Measurements from ENCODE around the gene ANKRD35.

The ANKRD35 gene

DNA sequence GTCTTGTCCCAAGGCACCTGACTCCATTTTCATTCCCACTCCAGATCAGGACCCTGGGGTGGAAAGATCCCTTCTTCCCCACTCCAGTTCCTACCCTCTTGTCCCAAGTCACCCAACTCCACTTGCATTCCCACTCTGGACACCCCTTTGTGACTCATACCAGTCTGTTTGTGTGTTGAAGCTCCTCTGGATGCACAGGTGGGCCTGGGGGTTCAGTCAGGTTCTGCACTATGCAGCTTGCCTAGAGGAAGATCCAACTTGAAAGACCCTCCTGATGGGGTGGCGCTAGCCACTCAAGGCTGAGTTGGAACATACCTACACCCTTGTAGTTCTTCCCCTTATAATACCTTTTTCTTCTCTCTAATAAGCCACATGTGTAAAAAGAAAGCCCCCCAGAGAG is 9.8 kb upstream of the ANKRD35 start:
- no peak for DNase-seq

DNA sequence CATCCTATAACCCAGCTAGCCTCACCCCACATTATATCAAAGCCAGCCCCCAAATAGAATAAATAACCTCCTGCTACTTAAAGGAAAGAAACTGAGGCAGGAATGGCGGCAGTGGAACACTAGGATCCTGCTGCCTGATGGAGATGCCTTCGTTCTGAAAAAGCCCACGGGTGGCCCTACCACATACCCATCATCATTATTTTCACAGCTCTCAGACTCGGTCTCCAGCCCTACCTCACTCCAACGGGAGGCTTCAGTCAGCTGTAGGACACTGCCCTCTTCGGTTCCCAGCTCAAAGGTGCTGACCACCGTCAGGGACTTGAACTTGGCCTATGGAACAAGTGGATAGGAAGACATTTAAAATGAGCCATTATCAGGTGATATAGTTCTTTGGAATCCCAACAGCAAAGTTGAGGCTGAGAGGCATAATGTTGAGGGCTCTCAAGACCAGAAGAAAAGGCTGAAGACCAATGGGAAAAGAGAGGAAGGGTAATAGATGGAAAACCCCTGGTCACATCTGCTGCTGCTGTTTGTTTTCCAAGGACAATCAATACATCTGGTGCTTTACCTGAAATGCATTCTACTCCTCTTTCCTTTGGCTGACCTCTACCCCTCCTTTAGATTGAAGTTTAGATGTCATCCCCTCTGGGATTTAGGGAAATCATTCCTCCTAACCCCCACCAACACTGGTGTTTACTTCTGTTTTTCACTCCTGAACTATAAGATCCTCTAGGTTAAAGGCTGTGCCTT is 7.8 kb upstream of the ANKRD35 start:
- no peak for DNase-seq

DNA sequence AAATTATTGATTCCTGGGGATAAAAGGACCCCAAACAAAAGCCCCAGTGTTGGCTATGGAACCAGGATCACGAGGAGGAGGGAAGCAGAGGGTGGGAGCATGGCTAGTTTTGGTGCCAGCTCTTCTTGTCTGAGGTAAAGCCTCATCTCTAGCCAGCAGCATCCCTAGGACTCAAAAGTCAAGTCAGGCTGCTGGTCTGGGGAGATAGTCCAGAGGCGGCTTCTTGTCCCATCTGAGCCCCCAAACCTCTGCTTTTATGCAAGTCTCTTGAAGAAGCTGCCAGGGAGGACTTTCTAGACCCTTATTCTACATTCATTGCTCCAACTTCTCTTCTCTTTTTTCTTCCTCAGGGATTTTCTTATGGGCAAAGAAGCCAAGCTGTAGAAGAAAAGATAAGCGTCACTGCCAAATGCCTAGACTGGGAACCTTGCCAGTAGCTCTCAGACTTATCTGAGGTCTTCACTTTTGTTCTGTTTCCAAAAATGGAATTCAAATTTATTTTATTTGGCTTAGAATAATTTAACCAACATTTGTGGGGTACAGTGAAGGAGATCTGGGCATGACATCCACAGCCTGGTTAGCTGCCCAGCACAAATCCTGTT is 6.9 kb upstream of the ANKRD35 start:
- peak; percentile 90 for DNase-seq

DNA sequence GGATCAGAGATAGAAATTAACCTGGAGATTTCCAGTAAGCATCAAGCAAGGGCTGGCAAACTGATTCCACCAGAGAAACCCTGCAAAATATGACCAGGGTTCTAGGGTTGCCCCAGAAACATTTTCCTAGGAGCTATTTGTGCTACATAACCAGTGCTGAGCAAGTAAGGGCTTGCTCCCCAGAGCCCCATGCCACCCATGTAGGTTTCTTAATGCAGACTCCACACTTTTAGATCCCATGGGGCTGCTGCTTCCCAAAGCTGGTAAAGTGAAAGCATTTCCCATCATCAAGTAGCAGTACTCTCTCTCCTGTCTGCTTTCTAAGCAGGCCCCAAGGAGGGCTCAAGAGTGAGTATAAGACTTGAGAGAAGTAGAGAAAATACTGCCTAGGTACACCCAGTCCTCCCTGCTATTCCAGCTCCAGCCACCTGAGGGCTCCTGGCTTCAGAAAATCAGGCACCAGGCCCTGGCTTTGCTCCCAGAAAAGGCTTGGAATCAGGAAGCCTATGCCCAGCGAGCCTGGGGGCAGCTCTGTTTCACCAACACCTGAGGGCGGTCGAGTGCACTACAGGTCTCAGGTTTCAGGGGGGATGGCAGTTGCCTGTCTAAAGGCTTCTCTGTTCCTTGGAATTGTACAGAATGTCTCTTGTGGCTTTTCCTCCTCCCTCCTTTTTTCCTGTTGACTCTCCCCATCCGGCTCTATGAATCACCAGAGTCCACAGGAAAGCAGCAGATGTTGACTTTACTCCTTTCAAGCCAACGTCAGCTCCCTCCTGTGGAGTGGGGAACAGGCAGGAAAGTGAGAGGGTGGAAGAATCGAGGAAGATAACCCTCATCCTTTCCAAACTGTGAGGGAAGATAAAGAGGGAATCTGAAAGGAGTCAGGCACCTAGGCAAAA is 6.2 kb upstream of the ANKRD35 start:
- DNase-seq: peak; percentile 82

DNA sequence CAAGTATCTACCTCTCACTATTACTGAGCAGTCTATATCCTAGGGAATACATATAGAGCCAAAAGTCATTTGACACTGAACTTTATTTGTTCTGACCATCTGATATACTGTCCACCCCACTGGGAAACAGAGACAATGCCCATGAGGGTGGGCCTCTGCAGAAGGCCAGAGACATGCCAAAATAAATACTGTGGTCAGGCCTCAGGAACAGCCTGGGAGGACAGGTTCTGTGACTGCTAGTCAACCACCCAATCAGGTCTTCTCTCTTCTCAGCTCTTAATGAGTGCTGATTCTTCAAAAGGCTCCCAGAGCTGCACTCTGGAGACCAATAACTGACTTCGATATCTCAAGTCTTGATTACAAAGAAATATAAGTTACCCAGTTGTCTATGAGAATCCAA is 5.5 kb upstream of the ANKRD35 start:
- no peak for DNase-seq

DNA sequence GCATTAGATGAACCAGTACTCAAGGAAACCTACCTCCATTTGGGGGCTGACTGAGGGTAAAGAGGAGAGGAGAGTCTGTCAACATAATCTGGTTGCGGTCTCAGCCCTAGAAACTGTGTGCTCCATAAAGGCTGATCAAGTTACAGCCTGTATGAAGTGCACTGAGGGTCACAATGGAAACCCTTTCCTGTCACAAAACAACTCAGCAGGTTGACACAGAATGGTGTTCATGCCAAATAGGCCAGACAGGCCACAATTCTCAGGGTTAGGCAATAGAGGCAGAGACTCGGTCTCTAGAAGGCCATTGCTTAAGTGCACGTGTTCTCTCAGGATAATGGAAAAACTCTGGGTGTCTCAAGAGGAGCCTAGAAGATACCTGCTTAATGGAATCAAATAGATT is 4.1 kb upstream of the ANKRD35 start:
- no peak for DNase-seq

DNA sequence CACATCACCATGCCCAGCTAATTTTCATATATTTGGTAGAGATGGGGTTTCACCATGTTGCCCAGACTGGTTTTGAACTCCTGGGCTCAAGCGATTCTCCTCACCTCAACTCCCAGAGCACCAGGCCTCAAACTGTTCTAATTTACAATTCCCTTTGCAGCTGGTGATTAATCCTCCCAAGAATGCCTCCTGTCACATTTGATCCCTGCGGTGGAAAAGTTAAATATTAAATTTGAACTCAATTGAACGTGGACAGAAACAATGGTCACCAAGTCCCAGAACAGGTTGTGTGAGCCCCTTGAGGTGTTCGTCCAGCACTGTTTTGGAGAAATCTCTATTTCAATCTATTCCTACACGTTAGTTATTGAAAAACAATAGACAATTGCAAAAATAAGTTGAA is 2.0 kb upstream of the ANKRD35 start:
- DNase-seq: no peak

DNA sequence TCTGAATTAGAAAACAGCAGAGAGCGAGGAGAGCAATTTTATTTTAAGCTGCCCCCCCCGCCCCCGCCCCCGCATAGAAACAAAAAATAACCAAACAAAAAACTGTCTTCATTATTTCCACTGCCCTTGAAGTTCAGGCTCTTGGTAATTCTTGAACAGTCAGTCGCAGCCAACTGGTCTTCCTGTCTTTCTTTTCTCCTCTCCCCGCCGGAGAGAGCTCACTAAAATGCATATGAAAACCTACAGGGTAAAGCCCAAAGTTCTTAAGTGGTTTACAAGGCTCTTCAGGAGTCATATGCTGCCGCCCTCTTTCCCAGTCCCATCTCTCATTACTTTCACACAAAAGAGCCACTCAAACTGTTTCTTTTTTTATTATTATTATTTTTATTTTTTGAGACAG is 1.1 kb upstream of the ANKRD35 start:
- DNase-seq: no peak

DNA sequence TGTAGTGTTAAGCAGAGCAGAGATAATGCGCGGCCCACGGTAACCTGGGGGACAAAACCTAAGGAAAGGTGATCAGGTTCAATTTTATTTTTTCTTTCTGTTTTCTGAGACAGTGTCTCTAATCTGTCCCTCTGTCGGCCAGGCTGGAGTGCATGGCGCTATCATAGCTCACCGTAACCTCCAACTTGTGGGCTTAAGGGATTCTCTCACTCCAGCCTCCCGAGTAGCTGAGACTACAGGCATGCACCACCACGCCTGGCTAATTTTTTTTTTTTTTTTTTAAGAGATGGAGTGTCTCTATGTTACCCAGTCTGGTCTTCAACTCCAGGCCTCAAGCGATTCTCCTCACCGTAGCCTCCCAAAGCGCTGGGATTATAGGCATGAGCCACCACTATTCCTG is 724 bp upstream of the ANKRD35 start:
- peak; percentile 17 for DNase-seq

DNA sequence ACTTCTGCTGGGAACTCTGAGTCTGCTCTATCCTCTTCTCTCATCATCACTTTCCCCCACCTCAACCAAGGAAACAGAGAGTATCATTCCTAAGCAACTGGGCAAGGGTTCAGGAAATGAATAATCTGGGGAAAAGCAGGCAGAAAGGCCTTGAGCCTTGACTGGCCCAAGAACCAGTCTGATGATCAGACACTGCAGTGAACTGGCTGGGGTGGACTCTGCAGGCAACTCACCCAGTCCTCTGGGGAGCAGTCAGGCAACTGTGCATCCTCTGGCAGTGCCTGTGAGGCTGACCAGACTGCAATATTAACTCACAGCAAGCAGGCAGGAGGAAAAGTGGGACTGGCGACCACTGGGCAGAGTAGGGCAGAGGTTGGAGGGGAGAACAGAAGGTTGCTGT is 991 bp downstream of the ANKRD35 start:
- no peak for DNase-seq

DNA sequence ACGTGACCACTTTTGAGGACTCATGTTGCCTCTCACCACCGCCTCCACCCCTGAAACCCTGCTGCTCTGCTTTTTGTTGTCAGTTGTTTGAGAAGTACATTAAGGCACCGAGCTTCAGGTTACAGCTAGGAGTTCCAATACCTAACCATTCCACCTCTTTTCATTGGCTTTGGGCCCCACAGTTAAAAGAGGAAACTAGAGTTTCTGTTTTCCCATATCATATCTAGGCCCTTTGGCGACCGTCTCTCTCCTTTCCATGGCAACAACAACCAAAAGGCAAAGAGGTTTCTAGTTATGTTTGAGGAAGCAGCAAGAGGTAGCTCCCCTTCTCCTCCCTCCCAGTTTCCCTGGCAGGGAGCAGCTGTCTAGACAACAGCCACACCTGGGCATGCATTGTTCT is 5.9 kb downstream of the ANKRD35 start:
- peak; percentile 16 for DNase-seq

DNA sequence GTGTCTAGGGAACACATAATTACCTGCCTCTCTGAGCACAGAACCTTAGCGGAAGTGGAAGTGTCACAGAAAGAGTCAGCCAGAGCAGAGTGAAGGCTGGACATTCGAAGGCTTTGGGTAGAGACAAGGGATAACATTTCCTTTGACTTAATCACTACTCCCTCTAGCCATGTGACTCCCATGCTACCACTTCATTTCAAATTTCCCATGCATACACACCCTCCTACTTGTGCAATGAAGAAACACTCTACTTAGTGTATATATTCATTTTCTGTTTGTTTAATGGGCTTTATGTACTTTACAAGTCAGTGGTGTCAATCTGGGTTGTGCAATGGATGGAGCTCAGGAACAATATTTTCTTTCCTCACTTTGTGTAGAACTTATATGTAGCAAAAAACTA is 6.9 kb downstream of the ANKRD35 start:
- DNase-seq: no peak

DNA sequence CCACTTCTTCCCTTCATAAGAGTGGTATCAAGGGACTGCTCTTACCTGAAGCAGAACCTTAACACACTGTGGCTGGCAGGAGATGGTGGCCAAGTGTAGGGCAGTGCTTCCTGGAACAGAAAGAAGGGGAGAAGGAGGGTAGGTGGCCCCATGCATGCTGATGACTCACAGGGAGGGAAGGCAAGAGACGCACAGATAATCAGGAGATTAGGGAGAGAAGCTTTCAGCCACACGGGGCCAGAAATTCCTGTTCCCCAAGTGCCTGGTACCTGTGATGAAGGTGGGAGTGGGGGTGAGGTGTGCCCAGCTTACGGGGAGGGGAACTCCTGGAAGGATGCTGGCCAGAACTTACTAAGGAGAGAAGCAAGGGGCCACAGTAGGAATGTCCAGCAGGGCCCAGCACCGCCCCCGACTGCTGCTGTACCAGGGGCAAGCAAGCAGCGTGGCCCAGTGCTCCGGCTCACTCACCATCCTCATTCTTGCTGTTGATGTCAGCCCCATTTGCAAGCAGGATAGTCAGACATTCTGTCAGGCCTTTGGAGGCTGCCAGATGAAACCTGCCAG is 7.7 kb downstream of the ANKRD35 start:
- DNase-seq: no peak

DNA sequence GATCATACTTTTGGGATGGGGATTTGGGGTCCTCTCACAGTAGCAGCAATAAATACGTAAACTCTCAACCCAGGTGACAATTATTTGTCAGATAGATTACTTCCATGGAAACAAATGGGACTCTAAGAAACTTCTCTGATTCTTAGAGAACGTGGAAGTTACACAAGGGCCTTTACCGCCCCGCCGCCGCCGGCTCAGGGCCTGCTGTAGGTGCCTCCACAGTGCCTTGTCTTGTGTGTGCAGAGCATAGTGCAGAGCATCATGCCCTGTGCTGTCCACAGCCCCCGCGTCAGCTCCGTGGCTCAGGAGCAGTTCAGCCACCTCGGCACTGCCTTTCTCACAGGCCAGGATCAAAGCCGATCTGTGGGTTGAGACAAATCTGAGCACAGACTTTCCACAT is 11.0 kb downstream of the ANKRD35 start:
- no peak for DNase-seq

DNA sequence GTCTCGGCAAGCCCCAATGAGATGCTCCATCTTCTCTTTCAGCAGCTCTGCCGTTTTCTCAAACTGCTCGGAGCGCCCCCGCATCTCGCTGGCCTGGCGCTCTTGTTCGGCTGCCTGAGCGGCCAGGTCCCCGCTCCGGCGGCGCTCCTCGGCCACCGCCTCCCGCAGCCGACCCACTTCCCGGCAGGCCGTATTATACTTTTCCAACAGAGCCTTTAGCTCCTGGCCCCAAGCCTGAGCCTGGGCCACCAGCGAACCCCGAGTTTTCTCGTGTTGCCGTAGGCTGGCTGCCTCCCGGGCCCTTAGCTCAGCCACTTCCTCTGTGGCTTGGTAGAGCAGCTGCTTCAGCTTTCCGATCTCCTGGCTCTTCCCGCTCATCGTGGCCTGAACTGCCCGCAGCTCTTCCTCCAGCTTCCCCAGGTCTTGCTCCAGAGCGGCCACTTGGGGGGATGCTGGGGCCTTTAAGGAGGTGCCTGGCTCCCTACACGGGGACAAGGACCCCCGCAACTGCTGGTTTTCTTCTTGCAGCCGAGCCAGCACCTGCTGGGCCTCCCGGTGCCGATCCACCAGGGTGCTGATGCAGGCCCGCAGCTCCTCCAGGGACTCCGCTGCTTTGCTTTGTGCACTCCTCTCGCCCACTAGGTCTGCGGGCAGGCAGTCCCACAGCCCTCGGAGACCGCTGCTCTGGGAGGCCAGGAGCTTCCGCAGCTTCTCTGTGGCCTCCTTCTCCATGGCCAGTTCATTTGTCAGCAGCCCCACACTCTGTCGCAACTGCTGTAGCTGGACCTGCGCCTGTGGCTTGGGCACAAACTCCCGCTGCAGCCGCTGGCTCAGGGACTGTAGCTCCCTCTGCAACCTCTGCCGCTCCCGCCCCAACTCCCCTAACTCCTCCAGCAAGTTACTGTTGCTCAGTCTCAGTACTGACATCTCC is 13.4 kb downstream of the ANKRD35 start:
- DNase-seq: no peak

DNA sequence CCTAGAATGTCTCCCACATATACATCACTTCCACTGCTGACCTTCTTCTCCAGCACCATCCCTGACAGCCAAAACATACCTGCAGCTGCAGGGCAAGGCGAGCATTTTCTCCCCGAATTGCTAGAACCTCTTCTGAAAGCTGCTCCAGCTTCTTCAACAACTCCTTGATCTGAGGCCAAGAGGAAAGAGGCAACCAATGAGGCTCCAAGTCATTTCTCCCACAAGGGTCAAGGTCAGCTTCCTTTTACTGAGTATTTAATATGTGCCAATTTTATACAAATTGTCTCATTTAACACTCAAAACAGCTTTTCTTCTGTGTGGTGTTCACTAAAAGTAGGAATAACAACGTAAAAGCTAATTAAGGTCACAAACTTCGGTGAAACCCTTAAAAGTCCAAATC is 17.4 kb downstream of the ANKRD35 start:
- DNase-seq: no peak

DNA sequence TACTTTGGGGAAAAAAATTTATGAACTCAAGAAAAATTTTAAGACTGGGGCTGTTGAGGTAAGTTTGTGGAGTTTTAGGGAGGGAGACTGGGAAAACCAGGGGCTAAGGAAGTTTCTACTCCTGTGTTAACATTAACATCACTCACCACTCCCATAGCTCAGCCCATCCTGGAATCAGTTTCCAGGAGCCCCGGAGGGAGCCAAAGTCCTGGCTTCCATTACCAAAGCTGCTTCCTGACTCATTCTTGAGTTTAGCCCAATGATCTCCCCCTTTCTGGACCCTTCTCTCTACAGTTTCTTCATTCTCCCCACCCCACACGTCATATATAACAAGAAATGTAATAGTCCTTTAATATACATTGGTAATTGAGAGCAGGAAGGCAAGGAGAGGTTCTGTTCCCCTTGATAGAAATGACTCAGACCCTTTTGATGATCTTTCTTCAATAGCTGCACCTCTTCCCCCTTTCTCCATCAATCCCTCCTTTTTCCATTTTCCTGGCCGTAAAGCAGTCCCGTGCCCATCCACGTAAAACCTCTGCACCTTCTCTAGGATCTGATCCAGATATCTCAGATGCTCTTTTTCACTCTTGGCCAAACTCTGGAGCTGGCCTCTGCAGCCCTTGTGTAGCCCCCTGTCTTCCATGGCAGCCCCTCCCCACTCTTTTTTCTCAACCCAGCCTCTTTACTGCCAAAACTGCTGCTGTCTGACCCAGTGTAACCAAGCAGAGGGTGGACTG is 22.2 kb downstream of the ANKRD35 start:
- no peak for DNase-seq

DNA sequence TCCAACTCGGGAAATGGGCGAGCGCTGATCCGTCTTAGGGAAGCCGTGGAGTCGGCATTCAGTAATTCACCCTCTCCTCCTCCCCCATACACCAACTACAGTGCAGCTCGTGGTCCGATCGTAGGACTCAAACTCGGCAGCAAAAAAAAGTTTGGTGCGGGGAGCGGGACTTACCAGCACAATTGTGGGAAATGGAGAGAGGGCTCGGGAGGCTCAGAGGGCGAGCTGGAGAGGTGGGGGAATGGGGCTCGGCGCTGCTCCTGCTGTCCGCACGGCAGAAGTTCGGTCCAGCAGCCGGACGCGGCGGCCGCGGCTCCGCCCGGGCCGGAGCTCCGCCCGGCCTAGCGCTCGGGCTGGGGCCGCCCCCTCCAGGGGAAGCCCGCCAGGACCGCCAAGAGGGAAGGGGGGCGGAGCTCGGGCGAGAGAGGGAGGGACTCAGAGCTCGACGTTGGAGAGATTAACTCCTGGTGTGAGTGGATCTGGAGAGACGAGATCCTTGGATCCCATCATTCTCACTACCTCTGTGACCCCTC is 26.1 kb downstream of the ANKRD35 start:
- peak; percentile 84 for DNase-seq

DNA sequence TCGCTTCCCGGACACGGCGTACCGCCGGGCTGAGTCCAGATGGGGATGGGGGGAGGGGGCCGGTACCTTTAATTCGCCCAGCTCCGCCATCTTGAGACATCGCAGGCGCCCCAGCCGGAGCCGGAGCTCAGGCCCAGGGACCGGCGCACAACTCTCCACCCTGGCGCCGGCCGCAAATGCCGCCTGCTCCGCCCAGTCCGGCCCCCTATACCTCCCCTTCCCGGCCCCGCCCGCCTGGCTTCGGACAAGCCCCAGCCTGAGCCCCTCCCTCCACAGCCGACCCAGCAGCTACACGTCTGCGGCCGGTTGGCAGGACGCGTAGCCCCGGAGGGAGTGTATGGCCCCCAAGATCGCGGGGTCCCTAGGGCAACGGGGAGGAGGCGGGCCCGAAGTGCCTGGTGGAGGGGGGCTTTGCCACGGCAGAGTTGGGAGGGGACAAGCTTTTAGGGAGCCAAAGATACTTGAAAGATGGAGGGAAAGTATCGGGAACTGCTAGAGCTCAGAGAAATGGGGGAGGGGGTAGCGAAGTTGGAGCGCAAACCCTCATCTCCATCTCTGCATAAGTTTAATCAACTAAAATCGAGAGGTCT is 26.7 kb downstream of the ANKRD35 start, which contains the start of gene PIAS3:
TSS of gene PIAS3 (minus strand) at position 181 of the 590 bp plus-strand sequence. CDS start at position 90, 91 bp downstream.
- peak; percentile 87 for DNase-seq

DNA sequence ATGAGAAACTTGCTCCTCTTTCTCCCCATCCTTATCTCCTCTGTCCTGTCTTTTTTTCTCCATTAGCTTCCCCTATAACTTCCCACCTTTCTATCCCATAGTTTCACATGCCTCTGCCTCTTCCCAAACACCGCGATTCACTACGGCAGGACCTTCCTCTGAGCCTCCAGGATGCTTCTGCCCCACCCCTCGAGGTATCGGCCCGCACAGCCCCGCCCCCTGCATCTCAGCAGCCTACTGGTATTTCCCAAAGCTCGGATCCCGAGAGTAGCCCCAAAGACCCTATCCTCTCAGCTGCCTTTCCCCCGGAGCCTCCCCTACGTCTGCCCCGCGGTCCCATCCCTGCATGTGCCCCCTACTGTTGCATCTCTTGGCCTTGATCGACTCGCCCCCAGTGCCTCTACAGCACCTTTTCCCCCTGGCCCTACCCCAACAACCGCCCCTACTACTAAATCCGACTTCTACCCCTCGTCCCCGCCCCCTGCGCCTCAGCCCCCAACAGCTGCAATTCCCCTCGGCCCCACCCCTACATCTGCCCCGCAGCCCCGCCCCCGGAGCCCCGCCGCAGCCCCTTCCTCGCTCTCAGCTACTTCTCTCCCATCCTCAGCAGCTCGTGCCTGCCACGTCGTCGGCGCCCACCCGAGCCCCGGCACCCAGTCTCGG is 27.3 kb downstream of the ANKRD35 start:
- peak; percentile 29 for DNase-seq

Data from hematopoietic multipotent progenitor cell treated with erythropoietin and hydrocortisone succinate and interleukin-3 and kit ligand, for 8 days (in vitro differentiated cells).